ENCODE data around the gene MADD. TPM values are rescaled to one million over a fixed set of nuclear protein-coding genes. Genes with fewer than 3 reads are reported as not detected.

The MADD gene
- total RNA-seq = 9.2 and 12.0 TPM in 2 replicates

DNA sequence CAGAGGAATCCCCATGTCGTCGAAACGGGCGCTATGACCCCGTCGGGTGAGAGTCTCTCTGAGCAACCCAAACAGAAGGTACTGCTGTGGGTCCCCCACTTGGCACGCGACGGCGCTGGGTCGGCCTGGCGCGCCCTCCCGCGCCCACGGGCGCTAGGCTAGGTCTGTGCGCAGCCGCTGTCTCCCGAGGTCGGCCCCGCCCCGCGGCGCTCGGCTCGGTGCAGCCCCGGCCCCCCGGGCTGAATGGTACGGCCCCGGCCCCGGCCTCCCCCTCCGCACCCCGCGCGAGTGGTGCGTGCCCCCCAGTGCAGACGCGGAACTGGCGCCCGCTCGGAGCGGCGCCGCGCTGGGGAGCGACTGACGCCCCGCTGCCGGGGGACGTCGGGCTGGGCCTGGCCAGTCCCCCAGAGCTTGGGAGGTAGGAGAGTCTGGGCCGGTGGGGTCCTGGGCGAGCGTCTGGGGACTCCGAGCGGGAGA is at the start of gene MADD:
Gene MADD (plus strand): TSS at position 305 of the 477 bp plus-strand sequence.

DNA sequence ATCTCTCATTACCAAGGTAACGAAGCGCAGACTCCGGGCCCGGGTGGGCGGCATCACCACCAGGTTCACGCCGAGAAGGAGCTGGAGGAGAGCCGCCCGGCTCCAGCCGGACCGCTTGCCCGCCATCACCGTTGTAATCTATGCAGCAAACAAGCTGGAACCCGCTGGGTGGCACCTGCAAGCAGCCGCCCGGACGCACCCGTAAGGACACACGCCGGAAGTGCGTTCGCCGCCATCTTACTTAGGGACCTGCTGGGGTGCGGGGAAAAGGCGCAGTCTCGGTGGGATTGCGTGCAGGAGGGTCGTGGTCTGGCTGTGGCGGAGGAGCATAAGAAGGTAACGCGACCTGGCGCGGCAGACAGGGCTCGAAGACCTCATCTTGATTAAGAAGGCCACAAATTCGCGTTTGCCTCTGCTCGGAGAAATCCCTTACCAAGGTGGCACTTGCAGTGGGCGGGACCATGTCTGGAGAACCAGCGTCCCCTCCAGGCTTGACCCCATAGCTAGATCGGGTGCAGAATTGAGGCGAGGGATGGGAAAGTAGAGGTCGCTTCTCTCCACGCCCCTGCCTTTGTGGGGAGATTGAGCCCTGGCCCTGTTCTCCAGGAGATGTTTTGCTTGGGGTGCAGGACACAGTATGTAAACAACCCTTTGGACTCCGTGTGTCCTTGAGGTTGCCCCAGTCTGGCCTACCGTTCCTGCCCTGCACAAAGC is 21.1 kb upstream of the MADD start, which contains the start of gene ACP2:
Gene ACP2 (minus strand): TSS at position 151 of the 714 bp plus-strand sequence. CDS start 25 bp downstream, at position 126.

DNA sequence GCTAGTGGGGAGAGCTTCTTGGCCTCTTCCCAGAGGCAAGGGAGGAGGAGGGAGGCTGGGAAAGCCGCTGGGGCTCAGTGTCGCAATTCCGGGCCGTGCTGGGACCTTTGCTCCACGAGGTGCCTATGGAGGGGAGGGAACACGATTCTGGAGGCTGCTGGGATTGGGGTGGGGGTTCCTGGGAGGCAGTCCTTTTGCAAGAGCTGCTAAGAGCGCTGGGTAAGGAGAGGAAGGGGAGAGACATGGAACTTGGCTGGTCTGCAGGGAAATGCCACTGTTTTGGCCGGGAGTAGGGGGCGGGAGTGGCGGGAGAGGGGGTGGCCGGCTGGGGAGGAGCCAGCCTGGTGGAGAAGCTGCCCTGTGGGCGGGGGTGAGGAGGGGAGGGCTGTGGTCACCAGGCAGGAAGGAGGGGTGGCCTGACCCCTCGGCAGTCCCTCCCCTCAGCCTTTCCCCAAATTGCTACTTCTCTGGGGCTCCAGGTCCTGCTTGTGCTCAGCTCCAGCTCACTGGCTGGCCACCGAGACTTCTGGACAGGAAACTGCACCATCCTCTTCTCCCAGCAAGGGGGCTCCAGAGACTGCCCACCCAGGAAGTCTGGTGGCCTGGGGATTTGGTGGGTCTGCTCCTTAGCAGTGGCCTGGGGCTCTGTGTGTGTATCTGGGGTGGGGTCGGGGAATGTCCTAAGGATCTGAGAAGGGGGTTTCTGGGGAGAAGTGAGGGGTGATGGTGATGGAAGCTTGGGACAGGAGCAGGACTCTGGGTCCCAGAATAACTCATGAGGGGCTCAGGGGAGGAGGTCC is 12.2 kb upstream of the MADD start, which contains the start of gene NR1H3:
Gene NR1H3 (plus strand): TSS at position 480 of the 800 bp plus-strand sequence. CDS start 1,221 bp downstream, outside the sequence.

DNA sequence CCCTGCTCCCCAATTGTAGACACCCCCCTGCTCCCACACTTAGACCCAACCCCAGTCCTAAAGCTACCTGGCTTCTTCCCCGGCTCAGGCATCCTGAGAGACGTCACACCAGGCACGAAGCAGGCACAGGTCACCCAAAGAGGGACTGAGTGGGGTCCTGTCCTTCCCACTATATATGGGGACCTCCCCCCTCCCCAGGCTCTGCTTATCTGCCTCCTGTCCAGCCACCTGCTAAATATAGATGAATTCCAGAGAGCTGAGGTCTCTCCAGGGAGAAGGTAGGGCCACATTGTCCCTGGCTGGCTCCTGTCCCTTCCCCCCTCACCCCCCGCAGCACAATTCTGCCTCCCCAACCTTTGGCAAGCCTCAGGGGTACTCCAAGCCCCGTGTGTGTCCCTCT is 82.6 kb downstream of the MADD start, which contains the start of gene MYBPC3:
Gene MYBPC3 (minus strand): TSS at position 147 of the 400 bp plus-strand sequence. CDS start 55 bp downstream, at position 92.

DNA sequence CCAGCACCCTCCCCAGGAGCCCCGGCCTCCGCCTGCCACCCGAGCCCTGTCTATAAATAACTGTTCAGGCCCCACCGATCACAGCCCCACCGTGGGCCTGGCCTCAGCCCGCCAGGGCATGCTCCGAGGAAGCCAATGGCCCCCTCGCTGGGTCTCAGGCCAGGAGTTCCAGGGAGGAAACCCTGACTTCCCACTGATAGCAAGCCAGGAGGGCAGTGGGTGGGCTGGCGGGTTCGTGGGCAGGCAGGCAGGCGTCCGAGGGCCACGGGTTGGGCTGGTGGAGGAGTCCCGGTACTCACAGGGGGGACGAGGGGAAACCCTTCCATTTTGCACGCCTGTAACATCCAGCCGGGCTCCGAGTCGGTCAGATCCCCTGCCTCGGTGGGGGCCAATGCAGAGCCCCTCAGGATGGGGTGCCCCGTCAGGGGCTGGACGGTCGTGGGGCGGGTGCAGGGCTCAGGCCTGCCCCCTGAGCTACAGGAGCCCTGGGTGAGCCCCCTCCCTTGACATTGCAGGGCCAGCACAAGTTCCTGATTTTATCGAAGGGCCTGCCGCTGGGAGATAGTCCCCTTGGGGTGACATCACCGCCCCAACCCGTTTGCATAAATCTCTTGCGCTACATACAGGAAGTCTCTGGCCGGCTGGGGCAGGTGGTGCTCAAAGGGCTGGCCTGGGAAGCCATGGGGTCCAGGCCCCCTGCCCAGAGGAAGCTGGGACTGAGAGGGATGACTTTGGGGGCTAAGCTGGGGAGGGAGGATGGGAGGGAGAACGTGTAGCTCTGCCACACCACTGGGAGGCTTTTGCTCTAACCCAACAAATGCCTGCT is 108.3 kb downstream of the MADD start, which contains the start of gene SPI1:
Gene SPI1 (minus strand): TSS at position 538 of the 826 bp plus-strand sequence. CDS start 194 bp downstream, at position 344.

Other genes starting within 250 kb of the MADD start
- gene ARFGAP2, start 93.3 kb upstream of the MADD start, total RNA-seq = 82.6 and 85.6 TPM in 2 replicates
- gene PACSIN3, start 83.7 kb upstream of the MADD start, total RNA-seq = 18.2 and 19.3 TPM in 2 replicates
- gene DDB2, start 55.2 kb upstream of the MADD start, total RNA-seq = 35.6 and 38.1 TPM in 2 replicates
- 13.9 and 16.4 TPM in 2 replicates for gene ACP2, start 21.3 kb upstream of the MADD start, total RNA-seq
- 21.1 and 23.5 TPM in 2 replicates for gene NR1H3, start 12.1 kb upstream of the MADD start, total RNA-seq
- gene MYBPC3, start 82.6 kb downstream of the MADD start, total RNA-seq = not detected in 2 replicates
- not detected in 2 replicates for gene SPI1, start 108.4 kb downstream of the MADD start, total RNA-seq
- gene SLC39A13, start 138.5 kb downstream of the MADD start, total RNA-seq = 38.4 and 47.0 TPM in 2 replicates
- 165 and 186 TPM in 2 replicates for gene PSMC3, start 156.3 kb downstream of the MADD start, total RNA-seq
- gene RAPSN, start 179.0 kb downstream of the MADD start, total RNA-seq = 0.18 TPM in 1 of 2 replicates, not detected in the other

All from smooth muscle cell of bladder (primary cell).